NCI-H82 treated with DMSO at 0.1 percent for 48 hours (cell line): Measurements from ENCODE around the gene UBAP2L.
"Not testable (repeated sequence)": the region's sequence is repeated elsewhere in the genome, so short reads cannot be mapped to it uniquely, and the experiment has no call there.

ENCODE experiments used
- DNase-seq: peaks from one replicate; lab custom pipeline; 2025; ENCODE audit not compliant: unreplicated experiment; lab: John Stamatoyannopoulos, UW

Gene UBAP2L

GRCh38 chr1:154309136-154309535 is 88.4 kb downstream of the UBAP2L start:
- not testable (repeated sequence) for DNase-seq

DNA sequence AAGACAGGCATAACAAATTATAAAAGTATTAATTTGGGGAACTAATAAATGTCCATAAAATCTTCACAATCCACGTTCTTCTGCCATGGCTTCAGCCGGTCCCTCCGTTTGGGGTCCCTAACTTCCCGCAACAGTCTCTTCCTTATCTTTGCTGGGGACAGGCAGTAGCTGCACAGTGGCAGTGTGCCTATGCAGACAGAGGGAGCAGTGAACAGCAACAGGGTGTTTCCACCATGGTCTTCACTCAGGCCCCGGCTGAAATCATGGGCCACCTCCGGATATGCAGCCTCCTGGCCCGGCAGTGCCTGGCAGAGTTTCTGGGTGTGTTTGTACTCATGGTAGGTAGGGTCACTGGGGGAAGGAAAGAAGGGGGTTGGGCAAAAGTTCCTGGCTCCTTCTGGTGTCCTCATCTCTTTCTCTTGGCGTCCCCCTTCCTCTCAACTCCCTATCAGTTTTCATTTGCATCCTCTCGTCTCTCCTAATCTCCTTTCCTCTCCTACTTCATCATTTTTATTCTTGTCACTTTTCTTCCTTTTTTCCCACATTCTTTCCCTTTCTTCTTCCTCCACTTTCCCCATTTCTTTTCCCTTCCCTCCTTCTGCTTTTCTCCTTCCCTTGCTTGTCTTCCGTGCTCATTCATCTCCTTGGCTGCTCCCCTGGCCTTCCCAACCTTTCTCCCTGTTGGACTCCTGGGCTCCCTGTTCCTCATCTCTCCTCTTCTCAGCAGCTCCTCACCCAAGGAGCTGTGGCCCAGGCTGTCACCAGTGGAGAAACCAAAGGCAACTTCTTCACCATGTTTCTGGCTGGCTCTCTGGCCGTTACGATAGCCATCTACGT is 91.7 kb downstream of the UBAP2L start:
- not testable (repeated sequence) for DNase-seq

DNA sequence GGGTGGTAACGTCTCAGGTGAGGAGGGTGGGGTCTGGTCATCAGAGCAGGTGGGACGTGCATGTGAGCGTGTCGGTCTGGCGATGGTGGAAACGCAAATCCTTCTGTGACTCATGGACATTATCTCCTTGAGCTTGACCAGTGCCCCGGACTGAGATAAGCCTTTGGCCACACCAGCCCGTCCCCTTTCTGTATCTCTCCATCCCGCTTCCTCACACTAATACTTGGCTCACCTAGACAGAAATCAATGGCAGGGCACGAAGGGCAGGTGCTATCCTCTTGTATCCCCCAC is 92.3 kb downstream of the UBAP2L start:
- DNase-seq: no peak

DNA sequence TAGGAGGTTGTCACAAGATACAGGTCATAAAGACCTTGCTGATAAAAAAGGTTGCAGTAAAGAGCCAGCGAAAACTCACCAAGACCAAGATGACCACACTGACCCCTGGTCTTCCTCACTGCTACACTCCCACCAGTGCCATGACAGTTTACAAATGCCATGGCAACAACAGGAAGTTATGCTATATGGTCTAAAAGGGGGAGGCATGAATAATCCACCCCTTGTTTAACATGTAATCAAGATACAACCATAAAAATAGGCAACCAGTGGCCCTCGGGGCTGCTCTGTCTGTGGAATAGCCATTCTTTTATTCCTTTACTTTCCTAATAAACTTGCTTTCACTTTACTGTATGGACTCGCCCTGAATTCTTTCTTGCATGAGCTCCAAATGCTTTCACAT is 93.5 kb downstream of the UBAP2L start:
- not testable (repeated sequence) for DNase-seq

GRCh38 chr1:154316704-154317103 is 95.9 kb downstream of the UBAP2L start:
- no peak for DNase-seq

DNA sequence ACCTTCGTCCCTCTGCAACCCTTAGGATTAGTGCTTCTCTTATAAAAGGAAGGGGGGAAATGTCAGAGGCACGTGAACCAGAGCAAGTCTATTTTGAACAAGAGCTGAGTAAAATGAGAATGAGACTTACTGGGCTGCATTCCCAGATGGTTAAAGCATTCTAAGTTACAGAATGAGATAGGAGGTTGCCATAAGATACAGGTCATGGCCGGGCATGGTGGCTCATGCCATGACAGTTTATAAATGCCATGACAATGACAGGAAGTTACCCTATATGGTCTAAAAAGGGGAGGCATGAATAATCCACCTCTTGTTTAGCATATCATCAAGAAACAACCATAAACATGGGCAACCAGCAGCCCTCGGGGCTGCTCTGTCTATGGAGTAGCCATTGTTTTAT is 97.6 kb downstream of the UBAP2L start:
- no peak for DNase-seq
